GM23338 (cell line): ENCODE data around the gene BOLA3. TPM values are rescaled to one million over a fixed set of nuclear protein-coding genes. Genes with fewer than 3 reads are reported as not detected.

ENCODE experiments used
- ATAC-seq: fragments of 200-7000 bp; cut with Tn5 transposase; 3 replicates; pipeline ENCODE4 v1.9.1; 2020
- DNase-seq: peaks from one replicate; pipeline ENCODE4 v3.0.0-alpha.2; 2015; ENCODE audit warnings: low spot score
- H2AFZ ChIP-seq: fragments of 200-600 bp; sonication (generic); 2 replicates; pipeline ENCODE4 v1.8.0; 2016; ENCODE audit warnings: antibody characterized with exemption, mild to moderate bottlenecking, moderate library complexity
- H3F3A ChIP-seq: fragments of 200-600 bp; sonication (generic); replicated peaks from 2 replicates; pipeline ENCODE4 v1.8.0; 2017; ENCODE audit warnings: antibody characterized with exemption, mixed run types, low read depth
- H3K27ac ChIP-seq: fragments of 200-600 bp; sonication (generic); 2 replicates; pipeline ENCODE4 v1.6.1; 2016; ENCODE audit warnings: low read depth
- H3K27me3 ChIP-seq: fragments of 200-600 bp; sonication (generic); 2 replicates; pipeline ENCODE4 v1.8.0; 2016; ENCODE audit warnings: mild to moderate bottlenecking, mixed run types, moderate library complexity; ENCODE audit not compliant: insufficient read depth
- H3K36me3 ChIP-seq: fragments of 200-600 bp; sonication (generic); 2 replicates; pipeline ENCODE4 v1.8.0; 2016; ENCODE audit warnings: mild to moderate bottlenecking; ENCODE audit not compliant: insufficient read depth
- H3K4me1 ChIP-seq: fragments of 200-600 bp; sonication (generic); 2 replicates; pipeline ENCODE4 v1.8.0; 2016; ENCODE audit warnings: mild to moderate bottlenecking, moderate library complexity; ENCODE audit not compliant: insufficient read depth
- H3K4me2 ChIP-seq: fragments of 200-600 bp; sonication (generic); 2 replicates; pipeline ENCODE4 v1.7.1; 2017; ENCODE audit warnings: mixed run types
- H3K4me3 ChIP-seq: fragments of 200-600 bp; sonication (generic); 2 replicates; pipeline ENCODE4 v1.6.1; 2016; ENCODE audit warnings: mixed run types
- H3K79me2 ChIP-seq: fragments of 200-600 bp; sonication (generic); replicated peaks from 2 replicates; pipeline ENCODE4 v1.8.0; 2017; ENCODE audit warnings: mild to moderate bottlenecking; ENCODE audit not compliant: insufficient read depth
- H3K9me2 ChIP-seq: fragments of 200-600 bp; sonication (generic); 2 replicates; pipeline ENCODE4 v1.8.0; 2017; ENCODE audit not compliant: insufficient read depth
- H4K20me1 ChIP-seq: fragments of 200-600 bp; sonication (generic); replicated peaks from 2 replicates; pipeline ENCODE4 v1.8.0; 2017; ENCODE audit warnings: mild to moderate bottlenecking; ENCODE audit not compliant: insufficient read depth
- H3K27ac Mint-ChIP-seq: 2 replicates; pipeline ENCODE4 v1.8.0; 2020; ENCODE audit warnings: inconsistent platforms, mild to moderate bottlenecking, moderate library complexity, mixed read lengths
- H3K27me3 Mint-ChIP-seq: 3 replicates; pipeline ENCODE4 v1.8.0; 2022; ENCODE audit warnings: low read depth, mild to moderate bottlenecking, moderate library complexity, mixed read lengths, inconsistent platforms; ENCODE audit not compliant: insufficient read depth, poor library complexity
- H3K36me3 Mint-ChIP-seq: 3 replicates; pipeline ENCODE4 v1.8.0; 2021; ENCODE audit warnings: low read depth, mild to moderate bottlenecking, inconsistent platforms, moderate library complexity, mixed read lengths
- H3K4me1 Mint-ChIP-seq: 3 replicates; pipeline ENCODE4 v1.8.0; 2020; ENCODE audit warnings: mild to moderate bottlenecking, inconsistent platforms, mixed read lengths
- H3K4me3 Mint-ChIP-seq: 3 replicates; pipeline ENCODE4 v1.8.0; 2021; ENCODE audit warnings: moderate library complexity, mild to moderate bottlenecking, inconsistent platforms, mixed read lengths
- H3K9me3 Mint-ChIP-seq: 3 replicates; pipeline ENCODE4 v1.8.0; 2020; ENCODE audit warnings: moderate library complexity, mild to moderate bottlenecking, inconsistent platforms, mixed read lengths
- POLR2AphosphoS5 ChIP-seq: IDR thresholded peaks from 2 replicates; pipeline ENCODE4 v1.6.1; 2016; ENCODE audit warnings: antibody characterized with exemption, low read depth
- STAT1 ChIP-seq: IDR thresholded peaks from one replicate; pipeline ENCODE4 v1.6.1; 2016; ENCODE audit warnings: antibody characterized with exemption; ENCODE audit not compliant: unreplicated experiment
- ZNF114 ChIP-seq: fragments of 250-450 bp; sonication (Bioruptor Pico); IDR thresholded peaks from 2 replicates; pipeline ENCODE4 v1.5.0; 2020; ENCODE audit warnings: mild to moderate bottlenecking, moderate library complexity
- polyA plus RNA-seq: library from polyadenylated mRNA; unstranded; fragments of >200 nt; fragmentation: Nextera tagmentation; extraction: Ambion mirVana; gene quantifications from 2 replicates; pipeline ENCODE4 v1.2.1, GENCODE V29; 2016
- total RNA-seq: library from RNA; depleted of rRNA; stranded (reverse); fragments of >200 nt; shearing (Covaris generic); gene quantifications from 2 replicates; pipeline ENCODE4 v1.2.3, GENCODE V29; 2014
- TF ChIP-seq, protein P1 (sequence below): fragments of 250-450 bp; sonication (Bioruptor Pico); IDR thresholded peaks from 2 replicates; pipeline ENCODE4 v1.5.0; 2020; ENCODE audit warnings: mild to moderate bottlenecking, moderate library complexity
- TF ChIP-seq, protein P2 (sequence below): IDR thresholded peaks from 2 replicates; pipeline ENCODE4 v1.6.1; 2016; ENCODE audit warnings: antibody characterized with exemption
- TF ChIP-seq, protein P3 (sequence below): IDR thresholded peaks from one replicate; pipeline ENCODE4 v1.6.1; 2018; ENCODE audit warnings: antibody characterized with exemption; ENCODE audit not compliant: unreplicated experiment

The BOLA3 gene
- total and polyA plus RNA-seq, 2 experiments from 2014 or later = 89.8 to 233 TPM

DNA sequence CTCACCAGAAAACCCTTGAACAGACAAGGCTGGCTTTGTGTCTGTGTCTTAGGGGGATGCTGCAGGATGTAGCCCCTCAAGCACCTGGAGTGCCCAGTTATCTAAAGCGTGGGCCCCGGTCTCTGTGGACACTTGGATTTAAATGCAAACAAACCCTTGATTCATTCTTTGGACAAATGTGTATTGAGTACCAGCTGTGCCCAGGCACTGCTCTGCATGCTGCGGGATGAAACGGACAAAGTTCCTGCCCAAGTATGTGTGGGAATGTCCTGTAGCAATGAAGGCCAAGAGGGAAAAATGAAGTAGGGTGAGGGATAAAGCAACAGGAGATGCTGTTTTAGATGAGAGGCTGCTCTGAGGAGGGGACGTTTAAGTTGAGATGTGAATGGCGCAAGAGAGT, 53.9 kb downstream of the BOLA3 start (continued):
- TF ChIP-seq, protein P1, sequence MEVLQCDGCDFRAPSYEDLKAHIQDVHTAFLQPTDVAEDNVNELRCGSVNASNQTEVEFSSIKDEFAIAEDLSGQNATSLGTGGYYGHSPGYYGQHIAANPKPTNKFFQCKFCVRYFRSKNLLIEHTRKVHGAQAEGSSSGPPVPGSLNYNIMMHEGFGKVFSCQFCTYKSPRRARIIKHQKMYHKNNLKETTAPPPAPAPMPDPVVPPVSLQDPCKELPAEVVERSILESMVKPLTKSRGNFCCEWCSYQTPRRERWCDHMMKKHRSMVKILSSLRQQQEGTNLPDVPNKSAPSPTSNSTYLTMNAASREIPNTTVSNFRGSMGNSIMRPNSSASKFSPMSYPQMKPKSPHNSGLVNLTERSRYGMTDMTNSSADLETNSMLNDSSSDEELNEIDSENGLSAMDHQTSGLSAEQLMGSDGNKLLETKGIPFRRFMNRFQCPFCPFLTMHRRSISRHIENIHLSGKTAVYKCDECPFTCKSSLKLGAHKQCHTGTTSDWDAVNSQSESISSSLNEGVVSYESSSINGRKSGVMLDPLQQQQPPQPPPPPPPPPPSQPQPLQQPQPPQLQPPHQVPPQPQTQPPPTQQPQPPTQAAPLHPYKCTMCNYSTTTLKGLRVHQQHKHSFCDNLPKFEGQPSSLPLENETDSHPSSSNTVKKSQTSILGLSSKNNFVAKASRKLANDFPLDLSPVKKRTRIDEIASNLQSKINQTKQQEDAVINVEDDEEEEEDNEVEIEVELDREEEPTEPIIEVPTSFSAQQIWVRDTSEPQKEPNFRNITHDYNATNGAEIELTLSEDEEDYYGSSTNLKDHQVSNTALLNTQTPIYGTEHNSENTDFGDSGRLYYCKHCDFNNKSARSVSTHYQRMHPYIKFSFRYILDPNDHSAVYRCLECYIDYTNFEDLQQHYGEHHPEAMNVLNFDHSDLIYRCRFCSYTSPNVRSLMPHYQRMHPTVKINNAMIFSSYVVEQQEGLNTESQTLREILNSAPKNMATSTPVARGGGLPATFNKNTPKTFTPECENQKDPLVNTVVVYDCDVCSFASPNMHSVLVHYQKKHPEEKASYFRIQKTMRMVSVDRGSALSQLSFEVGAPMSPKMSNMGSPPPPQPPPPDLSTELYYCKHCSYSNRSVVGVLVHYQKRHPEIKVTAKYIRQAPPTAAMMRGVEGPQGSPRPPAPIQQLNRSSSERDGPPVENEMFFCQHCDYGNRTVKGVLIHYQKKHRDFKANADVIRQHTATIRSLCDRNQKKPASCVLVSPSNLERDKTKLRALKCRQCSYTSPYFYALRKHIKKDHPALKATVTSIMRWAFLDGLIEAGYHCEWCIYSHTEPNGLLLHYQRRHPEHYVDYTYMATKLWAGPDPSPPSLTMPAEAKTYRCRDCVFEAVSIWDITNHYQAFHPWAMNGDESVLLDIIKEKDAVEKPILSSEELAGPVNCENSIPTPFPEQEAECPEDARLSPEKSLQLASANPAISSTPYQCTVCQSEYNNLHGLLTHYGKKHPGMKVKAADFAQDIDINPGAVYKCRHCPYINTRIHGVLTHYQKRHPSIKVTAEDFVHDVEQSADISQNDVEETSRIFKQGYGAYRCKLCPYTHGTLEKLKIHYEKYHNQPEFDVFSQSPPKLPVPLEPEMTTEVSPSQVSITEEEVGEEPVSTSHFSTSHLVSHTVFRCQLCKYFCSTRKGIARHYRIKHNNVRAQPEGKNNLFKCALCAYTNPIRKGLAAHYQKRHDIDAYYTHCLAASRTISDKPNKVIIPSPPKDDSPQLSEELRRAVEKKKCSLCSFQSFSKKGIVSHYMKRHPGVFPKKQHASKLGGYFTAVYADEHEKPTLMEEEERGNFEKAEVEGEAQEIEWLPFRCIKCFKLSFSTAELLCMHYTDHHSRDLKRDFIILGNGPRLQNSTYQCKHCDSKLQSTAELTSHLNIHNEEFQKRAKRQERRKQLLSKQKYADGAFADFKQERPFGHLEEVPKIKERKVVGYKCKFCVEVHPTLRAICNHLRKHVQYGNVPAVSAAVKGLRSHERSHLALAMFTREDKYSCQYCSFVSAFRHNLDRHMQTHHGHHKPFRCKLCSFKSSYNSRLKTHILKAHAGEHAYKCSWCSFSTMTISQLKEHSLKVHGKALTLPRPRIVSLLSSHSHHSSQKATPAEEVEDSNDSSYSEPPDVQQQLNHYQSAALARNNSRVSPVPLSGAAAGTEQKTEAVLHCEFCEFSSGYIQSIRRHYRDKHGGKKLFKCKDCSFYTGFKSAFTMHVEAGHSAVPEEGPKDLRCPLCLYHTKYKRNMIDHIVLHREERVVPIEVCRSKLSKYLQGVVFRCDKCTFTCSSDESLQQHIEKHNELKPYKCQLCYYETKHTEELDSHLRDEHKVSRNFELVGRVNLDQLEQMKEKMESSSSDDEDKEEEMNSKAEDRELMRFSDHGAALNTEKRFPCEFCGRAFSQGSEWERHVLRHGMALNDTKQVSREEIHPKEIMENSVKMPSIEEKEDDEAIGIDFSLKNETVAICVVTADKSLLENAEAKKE (CRISPR knock-in tag) = no peak
- TF ChIP-seq STAT1 = no peak
- TF ChIP-seq POLR2AphosphoS5 = no peak

DNA sequence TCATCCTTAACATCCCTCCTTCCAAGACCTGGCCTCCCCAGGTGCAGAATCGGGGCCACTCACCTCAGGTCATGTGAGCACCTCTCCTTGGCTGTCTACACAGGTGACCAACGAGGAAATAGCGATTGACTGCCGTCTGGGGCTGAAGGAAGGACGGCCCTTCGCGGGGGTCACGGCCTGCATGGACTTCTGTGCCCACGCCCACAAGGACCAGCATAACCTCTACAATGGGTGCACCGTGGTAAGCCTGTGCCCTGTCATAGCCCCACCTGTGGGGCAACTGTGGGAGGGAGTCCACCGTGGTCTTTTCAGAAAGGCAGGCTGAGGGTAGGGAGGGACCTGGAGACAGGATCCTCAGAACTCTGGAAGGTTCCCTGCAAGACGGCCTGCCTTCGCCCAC, 54.3 kb downstream of the BOLA3 start:
- Mint-ChIP-seq H3K4me1 (peaks cover 8% of the 10 kb centered on the region), H3K4me3 (no peak overlapping the region), H3K27me3 (peaks cover 11% of the 10 kb centered on the region), H3K9me3 (no peaks in the 10 kb centered on the region), H3K27ac (no peak overlapping the region), H3K36me3 (peaks cover 43% of the 10 kb centered on the region)
- no peak overlapping the region for H3K4me2 ChIP-seq
- no peak overlapping the region for H3K27ac ChIP-seq
- H3F3A ChIP-seq = no peaks in the 10 kb centered on the region
- H3K36me3 ChIP-seq = peaks cover 4% of the 10 kb centered on the region; the same call in 1 of the 2 replicates
- no peak overlapping the region for H2AFZ ChIP-seq
- DNase-seq (no peak), ATAC-seq (no peak)
- H3K4me1 ChIP-seq = no peaks in the 10 kb centered on the region
- no peaks in the 10 kb centered on the region; the same call in none of the 2 replicates for H4K20me1 ChIP-seq
- H3K79me2 ChIP-seq = no peaks in the 10 kb centered on the region
- H3K9me2 ChIP-seq = no peaks in the 10 kb centered on the region
- no peaks in the 10 kb centered on the region for H3K27me3 ChIP-seq
- TF ChIP-seq ZNF114 (CRISPR knock-in tag) = no peak
- TF ChIP-seq, protein P2, sequence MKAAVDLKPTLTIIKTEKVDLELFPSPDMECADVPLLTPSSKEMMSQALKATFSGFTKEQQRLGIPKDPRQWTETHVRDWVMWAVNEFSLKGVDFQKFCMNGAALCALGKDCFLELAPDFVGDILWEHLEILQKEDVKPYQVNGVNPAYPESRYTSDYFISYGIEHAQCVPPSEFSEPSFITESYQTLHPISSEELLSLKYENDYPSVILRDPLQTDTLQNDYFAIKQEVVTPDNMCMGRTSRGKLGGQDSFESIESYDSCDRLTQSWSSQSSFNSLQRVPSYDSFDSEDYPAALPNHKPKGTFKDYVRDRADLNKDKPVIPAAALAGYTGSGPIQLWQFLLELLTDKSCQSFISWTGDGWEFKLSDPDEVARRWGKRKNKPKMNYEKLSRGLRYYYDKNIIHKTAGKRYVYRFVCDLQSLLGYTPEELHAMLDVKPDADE = no peak
- TF ChIP-seq, protein P3, sequence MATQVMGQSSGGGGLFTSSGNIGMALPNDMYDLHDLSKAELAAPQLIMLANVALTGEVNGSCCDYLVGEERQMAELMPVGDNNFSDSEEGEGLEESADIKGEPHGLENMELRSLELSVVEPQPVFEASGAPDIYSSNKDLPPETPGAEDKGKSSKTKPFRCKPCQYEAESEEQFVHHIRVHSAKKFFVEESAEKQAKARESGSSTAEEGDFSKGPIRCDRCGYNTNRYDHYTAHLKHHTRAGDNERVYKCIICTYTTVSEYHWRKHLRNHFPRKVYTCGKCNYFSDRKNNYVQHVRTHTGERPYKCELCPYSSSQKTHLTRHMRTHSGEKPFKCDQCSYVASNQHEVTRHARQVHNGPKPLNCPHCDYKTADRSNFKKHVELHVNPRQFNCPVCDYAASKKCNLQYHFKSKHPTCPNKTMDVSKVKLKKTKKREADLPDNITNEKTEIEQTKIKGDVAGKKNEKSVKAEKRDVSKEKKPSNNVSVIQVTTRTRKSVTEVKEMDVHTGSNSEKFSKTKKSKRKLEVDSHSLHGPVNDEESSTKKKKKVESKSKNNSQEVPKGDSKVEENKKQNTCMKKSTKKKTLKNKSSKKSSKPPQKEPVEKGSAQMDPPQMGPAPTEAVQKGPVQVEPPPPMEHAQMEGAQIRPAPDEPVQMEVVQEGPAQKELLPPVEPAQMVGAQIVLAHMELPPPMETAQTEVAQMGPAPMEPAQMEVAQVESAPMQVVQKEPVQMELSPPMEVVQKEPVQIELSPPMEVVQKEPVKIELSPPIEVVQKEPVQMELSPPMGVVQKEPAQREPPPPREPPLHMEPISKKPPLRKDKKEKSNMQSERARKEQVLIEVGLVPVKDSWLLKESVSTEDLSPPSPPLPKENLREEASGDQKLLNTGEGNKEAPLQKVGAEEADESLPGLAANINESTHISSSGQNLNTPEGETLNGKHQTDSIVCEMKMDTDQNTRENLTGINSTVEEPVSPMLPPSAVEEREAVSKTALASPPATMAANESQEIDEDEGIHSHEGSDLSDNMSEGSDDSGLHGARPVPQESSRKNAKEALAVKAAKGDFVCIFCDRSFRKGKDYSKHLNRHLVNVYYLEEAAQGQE = no peak
- H3K4me3 ChIP-seq = no peak overlapping the region
